Breast epithelium (tissue), 4 donors: ENCODE data around the gene MYH7. TPM values are rescaled to one million over a fixed set of nuclear protein-coding genes. Genes with fewer than 3 reads are reported as not detected.

Experiments used
- DNase-seq, 2 donors: peaks; one replicate each; pipeline ENCODE4 v3.0.0-alpha.2; 2019; ENCODE audit warnings: low spot score in 2 of 2
- H3K27ac ChIP-seq, 2 donors: fragments of 200-600 bp; sonication (generic) in 1 of 2; one replicate each; pipeline ENCODE4 v1.5.1; 2016 to 2019; ENCODE audit warnings: mild to moderate bottlenecking in 1 of 2
- H3K27me3 ChIP-seq, 2 donors: fragments of 200-600 bp; sonication (generic) in 1 of 2; one replicate each; pipeline versions ENCODE4 v1.5.1 to v1.6.0; 2017 to 2019; ENCODE audit warnings: control low read depth in 1 of 2, mild to moderate bottlenecking in 1 of 2
- H3K36me3 ChIP-seq: fragments of 200-600 bp; one replicate; pipeline ENCODE4 v1.5.1; 2019
- H3K4me1 ChIP-seq, 2 donors: fragments of 200-600 bp; sonication (generic); one replicate each; pipeline ENCODE4 v1.5.1; 2016 to 2019; ENCODE audit warnings: control low read depth in 1 of 2
- H3K4me3 ChIP-seq, 3 donors: fragments of 200-600 bp; sonication (generic); 1 replicate in 2 of 3; 2 replicates in 1 of 3; pipeline ENCODE4 v1.5.1; 2016 to 2019; ENCODE audit warnings: mild to moderate bottlenecking in 3 of 3, moderate library complexity in 2 of 3
- H3K9me3 ChIP-seq, 2 donors: fragments of 200-600 bp; sonication (generic) in 1 of 2; one replicate each; pipeline ENCODE4 v1.5.1; 2016 to 2019; ENCODE audit warnings: control low read depth in 1 of 2
- POLR2A ChIP-seq: fragments of 450-650 bp; IDR thresholded peaks from one replicate; pipeline ENCODE4 v1.6.1; 2016; ENCODE audit warnings: antibody characterized with exemption, mild to moderate bottlenecking, moderate library complexity
- POLR2AphosphoS5 ChIP-seq, 3 donors: sonication (generic); formaldehyde crosslinking; IDR thresholded peaks; one replicate each; pipeline ENCODE4 v1.6.1; 2017; ENCODE audit warnings: antibody characterized with exemption in 3 of 3
- intact Hi-C: fragments of 100-400 bp; cut with DNase I; formaldehyde crosslinking; loops from one replicate; pipeline ENCODE4 v1.15.1; 2023; ENCODE audit warnings: low total_unique reads
- total RNA-seq, 3 donors: library from RNA; depleted of rRNA; stranded (reverse); fragments of >200 nt; gene quantifications; one replicate each; pipeline ENCODE4 v1.1.0, GENCODE V29; 2016
- TF ChIP-seq, protein P1 (sequence below), 3 donors: fragments of 450-650 bp; IDR thresholded peaks; one replicate each; pipeline ENCODE4 v1.5.1; 2016 to 2017; ENCODE audit warnings: antibody characterized with exemption in 3 of 3, mild to moderate bottlenecking in 3 of 3, moderate library complexity in 3 of 3

Gene MYH7
- total RNA-seq, 3 donors from 2014 or later: not detected

DNA sequence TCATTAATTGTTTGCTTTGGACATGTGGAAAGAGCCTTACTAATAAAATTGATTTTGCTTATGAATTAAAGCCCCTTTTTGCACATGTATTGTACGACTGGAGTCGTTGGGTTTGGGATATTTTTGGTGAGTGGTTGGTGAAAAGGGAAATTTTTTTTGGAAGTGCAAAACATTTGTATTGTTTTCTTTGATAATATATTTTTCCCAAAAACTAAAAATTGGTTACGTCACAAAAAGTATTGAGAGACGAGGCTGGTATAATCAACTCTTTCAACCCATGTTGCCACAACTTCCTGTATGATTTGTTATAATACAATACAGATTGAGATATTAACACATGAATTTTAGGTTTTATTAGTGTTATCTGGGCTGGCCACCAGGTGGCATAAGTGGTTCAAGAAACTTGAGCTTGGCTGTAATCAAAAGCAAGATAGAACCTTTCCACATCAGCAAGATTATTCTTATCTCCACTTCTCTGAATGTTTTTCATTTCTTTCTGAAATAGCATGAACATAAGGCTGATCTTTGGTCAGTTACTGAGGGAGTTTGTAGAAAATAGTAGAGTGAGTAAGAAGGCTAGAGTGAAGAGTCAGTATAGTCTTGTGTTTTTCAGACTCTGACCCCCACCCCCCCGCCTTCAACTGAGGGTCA lies 42.8 kb upstream of the MYH7 start:
- Histone ChIP-seq H3K4me1 (no peaks in the 10 kb centered on the region), H3K27ac (no peak overlapping the region), H3K9me3 (no peaks in the 10 kb centered on the region), H3K27me3 (no peaks in the 10 kb centered on the region), H3K4me3 (no peak overlapping the region), H3K36me3 (peaks cover 25% of the 10 kb centered on the region)
- no peak for DNase-seq
- no peak for TF ChIP-seq POLR2A
- TF ChIP-seq, protein P1, sequence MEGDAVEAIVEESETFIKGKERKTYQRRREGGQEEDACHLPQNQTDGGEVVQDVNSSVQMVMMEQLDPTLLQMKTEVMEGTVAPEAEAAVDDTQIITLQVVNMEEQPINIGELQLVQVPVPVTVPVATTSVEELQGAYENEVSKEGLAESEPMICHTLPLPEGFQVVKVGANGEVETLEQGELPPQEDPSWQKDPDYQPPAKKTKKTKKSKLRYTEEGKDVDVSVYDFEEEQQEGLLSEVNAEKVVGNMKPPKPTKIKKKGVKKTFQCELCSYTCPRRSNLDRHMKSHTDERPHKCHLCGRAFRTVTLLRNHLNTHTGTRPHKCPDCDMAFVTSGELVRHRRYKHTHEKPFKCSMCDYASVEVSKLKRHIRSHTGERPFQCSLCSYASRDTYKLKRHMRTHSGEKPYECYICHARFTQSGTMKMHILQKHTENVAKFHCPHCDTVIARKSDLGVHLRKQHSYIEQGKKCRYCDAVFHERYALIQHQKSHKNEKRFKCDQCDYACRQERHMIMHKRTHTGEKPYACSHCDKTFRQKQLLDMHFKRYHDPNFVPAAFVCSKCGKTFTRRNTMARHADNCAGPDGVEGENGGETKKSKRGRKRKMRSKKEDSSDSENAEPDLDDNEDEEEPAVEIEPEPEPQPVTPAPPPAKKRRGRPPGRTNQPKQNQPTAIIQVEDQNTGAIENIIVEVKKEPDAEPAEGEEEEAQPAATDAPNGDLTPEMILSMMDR (IDR thresholded peaks at IDR 0.05): peak; percentile 58 to 79 (median 72)
- intact Hi-C loops: loop anchor here (5.0 to 10.0 kb wide), 2 partner anchors 84 to 153 kb away; partner anchors contain the start of gene PABPN1

DNA sequence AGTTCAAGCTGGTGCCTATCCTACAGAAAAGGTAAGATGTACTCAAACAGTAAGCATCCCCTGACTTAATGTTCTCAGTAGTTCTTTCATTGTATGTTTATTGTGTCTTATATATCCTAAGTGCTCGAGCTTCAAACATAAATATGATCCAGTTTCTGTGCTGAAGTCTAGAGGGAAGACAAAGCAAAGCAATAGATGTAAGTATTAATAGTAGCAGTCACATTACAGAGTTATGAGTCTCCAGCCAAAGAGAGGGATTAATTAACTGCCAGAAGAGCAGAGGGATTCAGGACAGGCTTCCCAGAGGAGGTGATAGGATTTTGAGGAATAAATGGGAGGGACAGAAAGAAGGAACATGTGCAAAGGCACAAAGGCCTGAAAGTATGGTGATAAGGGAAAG lies 35.5 kb upstream of the MYH7 start:
- Histone ChIP-seq H3K27ac (no peak overlapping the region), H3K4me3 (no peak overlapping the region), H3K4me1 (peaks cover 0 to 5% of the 10 kb centered on the region in 2 donors), H3K36me3 (peaks cover 8% of the 10 kb centered on the region), H3K9me3 (no peaks in the 10 kb centered on the region), H3K27me3 (no peaks in the 10 kb centered on the region)
- TF ChIP-seq, protein P1 (IDR thresholded peaks at IDR 0.05): no peak
- TF ChIP-seq POLR2A (no peak), POLR2AphosphoS5 (IDR thresholded peaks at IDR 0.05) (no peak)
- intact Hi-C loops: loop anchor here (10.0 kb wide), 1 partner anchor 146 kb away; the partner anchor contains the start of gene PABPN1
- no peak for DNase-seq

DNA sequence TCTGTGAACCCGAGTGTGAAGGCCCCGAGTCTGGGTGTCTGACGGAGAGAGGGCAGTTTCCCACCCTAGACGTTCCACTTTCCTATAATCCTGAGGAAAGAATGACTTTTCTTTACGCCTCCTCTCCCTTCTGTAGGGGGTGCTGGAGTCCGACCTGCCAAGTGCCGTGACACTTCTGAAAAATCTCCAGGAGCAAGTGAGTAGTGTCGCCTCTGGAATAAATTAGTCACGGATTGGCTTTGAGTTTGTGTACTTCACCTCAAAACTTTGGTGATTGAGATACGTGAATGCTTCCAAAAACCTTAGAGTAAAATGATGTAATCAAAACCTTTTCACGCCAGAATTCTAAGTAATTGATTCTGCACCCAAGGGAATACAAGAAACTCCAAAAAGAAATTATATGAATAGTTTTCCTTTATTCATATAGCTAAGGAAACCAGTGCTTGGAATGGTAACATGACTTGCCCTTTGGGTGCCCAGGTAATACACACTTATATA lies 34.5 kb upstream of the MYH7 start:
- peak overlapping the region; percentile 83 to 89 for H3K27ac ChIP-seq
- H3K36me3 ChIP-seq: peaks cover 5% of the 10 kb centered on the region
- H3K27me3 ChIP-seq: no peaks in the 10 kb centered on the region
- TF ChIP-seq POLR2AphosphoS5 (IDR thresholded peaks at IDR 0.05) (no peak), POLR2A (no peak)
- TF ChIP-seq, protein P1 (IDR thresholded peaks at IDR 0.05): no peak
- peak overlapping the region; percentile 82 to 91 (median 87) for H3K4me3 ChIP-seq
- H3K9me3 ChIP-seq: no peaks in the 10 kb centered on the region
- H3K4me1 ChIP-seq: peaks cover 0 to 5% of the 10 kb centered on the region in 2 donors
- no peak for DNase-seq
- intact Hi-C loops: loop anchor here (10.0 kb wide), 1 partner anchor 145 kb away; the partner anchor contains the start of gene PABPN1

DNA sequence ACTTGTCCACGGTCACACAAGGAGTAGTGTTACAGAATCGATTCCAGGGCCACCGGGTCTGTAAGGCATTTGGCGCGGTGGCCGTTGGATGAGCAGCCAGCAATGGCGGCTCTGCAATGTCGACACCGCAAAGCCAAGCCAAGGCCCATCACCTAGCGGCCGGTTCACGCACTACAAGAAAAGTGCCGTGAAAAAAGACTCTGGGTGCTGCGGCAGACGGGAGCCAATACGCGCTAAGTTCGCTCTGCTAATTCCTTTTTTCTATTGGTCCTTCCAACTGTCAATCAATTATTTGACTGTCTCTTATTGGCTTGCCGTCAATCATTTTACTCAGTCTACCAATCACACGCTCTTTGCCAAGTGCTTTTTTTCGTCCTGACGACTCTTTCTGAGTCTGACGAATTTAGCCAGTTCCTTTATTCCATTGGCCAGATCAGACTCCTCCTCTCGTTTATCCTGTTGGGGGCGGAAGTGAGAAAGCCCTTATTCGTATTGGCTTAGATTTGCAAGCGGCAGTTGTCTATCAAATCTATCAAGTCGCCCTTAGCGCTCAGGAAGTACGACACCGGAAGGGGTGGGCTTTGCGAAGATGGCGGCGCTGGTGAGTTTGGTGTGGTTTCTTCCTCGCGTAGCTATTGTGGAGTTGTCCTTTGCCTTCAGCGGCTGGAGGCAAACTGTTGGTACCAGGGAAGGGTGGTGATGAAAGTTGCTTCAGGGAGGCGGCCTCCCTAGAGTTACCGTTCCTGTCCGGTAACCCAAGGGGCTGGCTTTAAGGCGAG lies 33.9 kb upstream of the MYH7 start, which contains the start of gene NGDN:
Gene NGDN, plus strand, starts transcription at position 577 of the 779 bp plus-strand sequence. Its CDS starts 13 bp downstream, at position 590.
- Histone ChIP-seq H3K4me1 (peaks cover 0 to 5% of the 10 kb centered on the region in 2 donors), H3K27ac (peak within 1 kb of the TSS; percentile 84 to 89), H3K9me3 (no peaks in the 10 kb centered on the region), H3K4me3 (peak within 1 kb of the TSS; percentile 82 to 91 (median 87)), H3K27me3 (no peaks in the 10 kb centered on the region), H3K36me3 (no peaks in the 10 kb centered on the region)
- TF ChIP-seq POLR2A (peak; percentile 49), POLR2AphosphoS5 (IDR thresholded peaks at IDR 0.05) (peak; percentile 83 to 96 (median 86))
- TF ChIP-seq, protein P1 (IDR thresholded peaks at IDR 0.05): peak; percentile 93 to 96 (median 95)
- intact Hi-C loops: no loop called here
- peak; percentile 91 to 98 for DNase-seq
